SK-N-SH (cell line): Measurements from ENCODE around the gene NFIA. TPM values are rescaled to one million over a fixed set of nuclear protein-coding genes. Genes with fewer than 3 reads are reported as not detected.

Source experiments
- CTCF ChIA-PET: fragments of 300-600, 350-600 bp; formaldehyde crosslinking; extraction: SDS; loops from one replicate; lab custom pipeline; 2021; lab: Yijun Ruan, JAX
- POLR2A ChIA-PET: fragments of 350-600 bp; sonication (Branson Sonifier 250); formaldehyde crosslinking; extraction: SDS; loops from one replicate; lab custom pipeline; 2020; ENCODE audit warnings: antibody characterized with exemption, inconsistent platforms; lab: Yijun Ruan, JAX
- DNase-seq: peaks from one replicate; pipeline ENCODE4 v3.0.0; 2012
- H2AFZ ChIP-seq: fragments of 200-600 bp; sonication (generic); 2 replicates; pipeline ENCODE4 v1.8.1; 2016; ENCODE audit warnings: antibody characterized with exemption, mild to moderate bottlenecking, low read depth
- H3F3A ChIP-seq: fragments of 200-600 bp; sonication (generic); replicated peaks from 2 replicates; pipeline ENCODE3; 2016; ENCODE audit warnings: antibody characterized with exemption, mild to moderate bottlenecking; ENCODE audit not compliant: insufficient read depth
- H3K27ac ChIP-seq, 2 experiments: fragments of 200-500 bp in 1 of 2; fragments of 200-600 bp in 1 of 2; sonication (Bioruptor generic) in 1 of 2; sonication (generic), shearing (Covaris generic) in 1 of 2; 2 replicates each; pipeline versions ENCODE4 v1.5.1 to v1.6.1; 2014 to 2016; ENCODE audit warnings: low read depth in 2 of 2, inconsistent platforms in 1 of 2, low read length in 1 of 2, mild to moderate bottlenecking in 1 of 2, mixed read lengths in 1 of 2
- H3K27me3 ChIP-seq: fragments of 200-600 bp; sonication (generic), shearing (Covaris generic); 2 replicates; pipeline ENCODE4 v1.6.1; 2016; ENCODE audit warnings: mixed run types; ENCODE audit not compliant: insufficient read depth
- H3K36me3 ChIP-seq, 2 experiments: fragments of 200-500 bp in 1 of 2; fragments of 200-600 bp in 1 of 2; sonication (Bioruptor generic) in 1 of 2; sonication (generic) in 1 of 2; replicated peaks in 1 of 2; 2 replicates each; pipeline versions ENCODE3 to v1.5.1; 2014 to 2016; ENCODE audit warnings: low read length in 1 of 2, mild to moderate bottlenecking in 1 of 2; ENCODE audit not compliant: insufficient read depth in 2 of 2, control insufficient read depth in 1 of 2
- H3K4me1 ChIP-seq, 2 experiments: fragments of 200-500 bp in 1 of 2; fragments of 200-600 bp in 1 of 2; sonication (Bioruptor generic) in 1 of 2; sonication (generic), shearing (Covaris generic) in 1 of 2; 2 replicates each; pipeline versions ENCODE4 v1.5.1 to v1.6.1; 2014 to 2016; ENCODE audit warnings: low read depth in 1 of 2, low read length in 1 of 2, mixed run types in 1 of 2; ENCODE audit not compliant: insufficient read depth in 2 of 2, control insufficient read depth in 1 of 2
- H3K4me2 ChIP-seq: fragments of 200-600 bp; sonication (generic), shearing (Covaris generic); 2 replicates; pipeline ENCODE4 v1.6.1; 2017; ENCODE audit warnings: mixed run types
- H3K4me3 ChIP-seq, 2 experiments: fragments of 200-500 bp in 1 of 2; fragments of 200-600 bp in 1 of 2; sonication (Bioruptor generic) in 1 of 2; sonication (generic), shearing (Covaris generic) in 1 of 2; 2 replicates each; pipeline versions ENCODE4 v1.5.1 to v1.8.1; 2014 to 2016; ENCODE audit warnings: low read depth in 2 of 2, inconsistent platforms in 1 of 2, low read length in 1 of 2, mild to moderate bottlenecking in 1 of 2, mixed read lengths in 1 of 2, moderate library complexity in 1 of 2
- H3K79me2 ChIP-seq: fragments of 200-600 bp; sonication (generic); 2 replicates; pipeline ENCODE4 v1.8.1; 2017; ENCODE audit warnings: mild to moderate bottlenecking; ENCODE audit not compliant: insufficient read depth
- H3K9ac ChIP-seq: fragments of 200-600 bp; sonication (generic); 2 replicates; pipeline ENCODE4 v1.6.1; 2017; ENCODE audit warnings: mixed run types
- H3K9me2 ChIP-seq: fragments of 200-600 bp; sonication (generic); 2 replicates; pipeline ENCODE4 v1.6.1; 2017; ENCODE audit warnings: mixed run types
- H3K9me3 ChIP-seq: fragments of 200-600 bp; sonication (generic); 2 replicates; pipeline ENCODE4 v1.6.1; 2017; ENCODE audit warnings: mixed run types, mild to moderate bottlenecking, moderate library complexity
- H4K20me1 ChIP-seq: fragments of 200-600 bp; sonication (generic); 2 replicates; pipeline ENCODE4 v1.6.1; 2017; ENCODE audit warnings: mild to moderate bottlenecking, mixed run types; ENCODE audit not compliant: insufficient read depth
- CHD2 ChIP-seq: fragments of 150-350 bp; IDR thresholded peaks from 2 replicates; pipeline ENCODE4 v1.6.1; 2018; ENCODE audit warnings: low read length; ENCODE audit not compliant: partially characterized antibody
- EZH2phosphoT487 ChIP-seq: fragments of 200-600 bp; sonication (generic); IDR thresholded peaks from 2 replicates; pipeline ENCODE4 v1.6.1; 2017; ENCODE audit warnings: low read depth, mixed run types, mild to moderate bottlenecking, antibody characterized with exemption, moderate library complexity, borderline replicate concordance
- FOSL2 ChIP-seq: IDR thresholded peaks from 2 replicates; pipeline ENCODE4 v1.4.0; 2012; ENCODE audit warnings: low read depth, mild to moderate bottlenecking, moderate library complexity, borderline replicate concordance
- GABPA ChIP-seq: IDR thresholded peaks from 2 replicates; pipeline ENCODE4 v1.4.0; 2012; ENCODE audit warnings: low read depth, mild to moderate bottlenecking
- MAX ChIP-seq: IDR thresholded peaks from 2 replicates; pipeline ENCODE4 v1.4.0; 2012; ENCODE audit warnings: low read depth
- NRF1 ChIP-seq: IDR thresholded peaks from 2 replicates; pipeline ENCODE4 v1.6.1; 2012; ENCODE audit warnings: low read depth, mild to moderate bottlenecking, low read length
- POLR2AphosphoS5 ChIP-seq: IDR thresholded peaks from 2 replicates; pipeline ENCODE4 v1.6.1; 2012; ENCODE audit warnings: low read depth, low read length
- RFX5 ChIP-seq: IDR thresholded peaks from 2 replicates; pipeline ENCODE4 v1.6.1; 2012; ENCODE audit warnings: mild to moderate bottlenecking, improper control_type of control experiment, low read length
- SIN3A ChIP-seq: IDR thresholded peaks from 2 replicates; pipeline ENCODE4 v1.6.1; 2012; ENCODE audit warnings: low read depth, mild to moderate bottlenecking, low read length, moderate library complexity, borderline replicate concordance
- TCF12 ChIP-seq: IDR thresholded peaks from 2 replicates; pipeline ENCODE4 v1.4.0; 2012
- TEAD4 ChIP-seq: IDR thresholded peaks from 2 replicates; pipeline ENCODE4 v1.4.0; 2012; ENCODE audit warnings: mild to moderate bottlenecking, borderline replicate concordance; ENCODE audit not compliant: insufficient read depth
- ZBTB33 ChIP-seq: IDR thresholded peaks from 2 replicates; pipeline ENCODE4 v1.4.0; 2012; ENCODE audit warnings: low read depth, borderline replicate concordance
- WGBS: methylation state at CpG from one replicate; pipeline ENCODE4 v1.1.6; 2017; ENCODE audit warnings: low lambda C conversion rate; 5-methylcytosine and 5-hydroxymethylcytosine counted together
- polyA plus RNA-seq, 3 experiments: library from polyadenylated mRNA; depleted of rRNA; stranded (reverse); fragments of >200 nt; gene quantifications; 2 replicates each; pipeline ENCODE4 v1.2.3, GENCODE V29; 2012

Gene NFIA
- polyA plus RNA-seq, 1 of the 3 experiments (the other 2 are of a cell fraction) = 3.3 TPM

GRCh38 chr1:61079898-61080336 is 2.4 kb upstream of the NFIA start (continued):
- TF ChIP-seq CHD2 (peak; percentile 47), NRF1 (no peak)
- TF ChIP-seq, all 33 proteins: peak for 13

GRCh38 chr1:61080413-61081143 is 1.8 kb upstream of the NFIA start:
- 50% methylated on average over 7 of the region's 7 CpGs for WGBS
- Histone ChIP-seq H3K27ac (peak overlapping the region; percentile 80 to 91), H3K79me2 (peaks cover 20% of the 10 kb centered on the region; the same call in 1 of the 2 replicates), H2AFZ (peak overlapping the region; percentile 86), H3K4me3 (peak overlapping the region; percentile 17 to 76; a peak in 3 of 4 replicates), H3K27me3 (no peaks in the 10 kb centered on the region), H3K4me1 (peaks cover 40 to 42% of the 10 kb centered on the region in 2 experiments)
- TF ChIP-seq FOSL2 = no peak
- no peak for TF ChIP-seq ZBTB33
- no peak for TF ChIP-seq GABPA
- no peak for TF ChIP-seq SIN3A
- no peak for TF ChIP-seq TCF12
- no peak for TF ChIP-seq TEAD4
- TF ChIP-seq MAX = no peak
- TF ChIP-seq POLR2AphosphoS5 = no peak
- no peak for TF ChIP-seq RFX5
- no peak for TF ChIP-seq EZH2phosphoT487
- TF ChIP-seq, all 33 proteins: peak for 0
- Histone ChIP-seq H3F3A (peaks cover 40% of the 10 kb centered on the region), H3K4me2 (peak overlapping the region; percentile 82), H3K9me2 (no peaks in the 10 kb centered on the region), H4K20me1 (no peaks in the 10 kb centered on the region), H3K36me3 (no peaks in the 10 kb centered on the region), H3K9ac (peak overlapping the region; percentile 48; the same call in 1 of the 2 replicates), H3K9me3 (no peaks in the 10 kb centered on the region)
- CTCF ChIA-PET = interaction anchor here (0.6 to 4.6 kb wide), 12 partner anchors 12 to 1109 kb away, joined by 3 to 43 read pairs (median 3); no protein-coding TSS in a partner anchor
- no peak for DNase-seq
- POLR2A ChIA-PET = interaction anchor here (0.6 kb wide), 1 partner anchor 216 kb away, joined by 3 read pairs; no protein-coding TSS in a partner anchor
